ENCODE measurements around the gene C2orf80.
"Not testable (repeated sequence)": the region's sequence is repeated elsewhere in the genome, so short reads cannot be mapped to it uniquely, and the experiment has no call there.

The C2orf80 gene

DNA sequence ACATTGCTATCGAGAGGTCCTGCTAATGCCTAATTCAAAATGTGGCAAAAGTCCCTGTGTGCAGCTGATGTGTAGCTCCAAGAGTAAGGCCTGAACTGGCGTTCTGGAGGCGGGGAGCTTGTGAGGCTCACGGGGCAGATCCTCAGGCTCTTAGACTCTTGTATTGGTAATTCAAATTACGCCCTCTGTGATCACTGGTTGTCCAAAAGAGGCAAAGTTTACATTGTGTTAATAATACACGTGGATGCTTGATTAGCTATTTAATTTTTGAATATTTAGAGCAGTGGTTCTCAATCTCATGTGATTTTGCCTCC is 14.0 kb downstream of the C2orf80 start:
- no peak for DNase-seq

DNA sequence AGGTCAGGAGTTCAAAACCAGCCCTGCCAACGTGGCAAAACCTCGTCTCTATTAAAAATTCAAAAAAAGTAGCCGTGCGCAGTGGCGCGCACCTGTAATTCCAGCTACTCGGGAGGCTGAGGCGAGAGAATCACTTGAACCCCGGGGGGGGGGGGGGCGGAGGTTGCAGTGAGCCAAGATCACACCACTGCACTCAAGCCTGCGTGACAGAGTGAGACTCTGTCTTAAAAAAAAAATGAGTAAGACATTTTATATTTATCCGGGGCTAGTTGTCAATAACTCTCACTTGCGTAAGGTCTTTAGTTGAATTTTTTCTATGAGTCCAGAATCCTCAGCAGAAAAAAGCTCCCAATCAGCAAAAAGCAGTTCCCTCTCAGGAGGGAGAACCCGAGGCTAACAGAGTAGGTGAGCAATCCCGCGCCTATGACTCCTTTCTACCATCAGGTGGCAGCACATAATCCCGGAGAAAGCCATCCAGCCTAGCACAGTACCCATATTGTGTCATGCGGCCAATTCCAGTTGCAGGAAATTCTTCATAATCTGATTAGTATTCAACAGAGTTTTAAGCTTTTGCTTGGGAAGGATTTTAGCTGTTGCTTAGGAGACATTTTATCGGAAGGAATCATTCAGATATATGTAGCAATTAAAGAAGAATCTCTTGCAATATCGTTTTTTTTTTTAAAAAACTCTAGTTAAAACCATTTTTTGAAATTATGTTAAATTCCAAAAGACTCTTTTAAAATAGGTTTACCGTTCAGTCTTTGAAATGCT is 14.6 kb downstream of the C2orf80 start:
- peak; percentile 61 for DNase-seq

DNA sequence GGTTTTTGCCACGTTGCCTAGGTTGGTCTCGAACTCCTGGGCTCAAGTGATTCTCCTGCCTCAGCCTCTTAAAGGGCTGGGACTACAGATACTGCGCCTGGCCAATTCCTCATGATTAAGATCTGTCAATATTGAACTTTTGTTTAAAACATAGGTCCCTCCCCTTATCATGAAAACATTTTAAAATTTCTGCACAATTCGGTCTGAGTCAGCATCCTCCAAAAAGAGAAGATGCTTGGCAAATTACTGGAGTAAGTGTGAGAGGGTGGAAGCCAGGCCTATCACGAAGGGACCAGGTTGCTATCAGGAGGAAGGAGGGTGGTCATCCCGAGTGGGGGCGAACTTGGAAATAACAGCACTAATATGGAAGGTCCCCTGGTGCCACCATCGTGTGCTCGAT is 15.7 kb downstream of the C2orf80 start:
- DNase-seq: no peak

DNA sequence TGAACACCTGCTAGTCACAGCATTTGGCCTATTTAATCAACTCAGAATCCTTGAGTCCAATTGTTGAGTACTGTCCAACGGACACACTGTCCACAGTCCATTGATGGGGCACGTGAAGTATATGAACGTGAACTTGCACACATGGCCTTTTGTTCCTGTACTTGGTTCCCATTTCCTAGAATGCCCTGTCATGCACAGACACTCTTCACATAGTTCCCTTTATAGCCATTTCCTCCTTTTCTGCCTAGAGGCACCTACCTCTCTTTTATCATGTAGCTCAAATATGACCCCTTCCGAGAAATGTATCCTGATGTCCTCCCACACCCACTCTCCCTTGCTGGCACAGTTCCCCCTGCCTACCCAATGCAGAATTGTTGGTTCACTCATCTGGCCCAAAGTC is 17.7 kb downstream of the C2orf80 start:
- no peak for DNase-seq

DNA sequence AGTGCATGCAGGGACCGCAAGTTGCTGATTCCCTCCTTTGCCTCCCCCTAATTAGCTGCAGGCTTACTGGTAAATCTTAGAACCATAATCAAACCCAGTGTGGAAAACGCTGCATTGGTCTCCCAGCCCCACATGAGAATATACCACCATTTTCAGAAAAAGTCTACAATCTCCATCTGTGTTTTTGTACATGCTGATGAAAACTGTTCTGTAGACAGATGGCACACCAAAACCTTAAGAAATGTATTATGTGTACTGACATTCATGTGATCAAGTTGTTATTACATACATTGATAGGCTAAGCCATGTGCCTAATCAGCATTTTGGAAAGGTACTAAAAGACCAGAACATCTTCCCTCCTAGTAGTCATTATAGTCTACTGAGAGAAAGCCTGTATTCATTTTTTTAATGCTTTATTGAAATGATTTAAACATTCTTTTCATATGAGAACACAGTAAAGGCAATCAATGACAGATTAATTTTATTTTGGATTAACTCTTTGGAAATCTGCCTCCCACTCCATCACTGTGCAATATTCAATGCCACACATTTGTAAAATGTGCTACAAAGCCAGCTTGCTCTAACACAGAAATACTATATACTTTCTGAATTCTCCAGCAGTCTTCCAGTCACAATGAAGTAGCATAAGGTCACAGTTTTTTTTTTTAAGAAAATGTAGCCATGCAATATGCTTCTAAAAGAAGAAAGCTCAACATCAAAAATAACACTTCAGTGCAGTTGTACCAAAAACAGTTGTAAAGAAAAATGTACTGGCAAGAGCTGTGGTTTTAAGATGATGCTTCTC is 24.7 kb downstream of the C2orf80 start:
- DNase-seq: no peak

DNA sequence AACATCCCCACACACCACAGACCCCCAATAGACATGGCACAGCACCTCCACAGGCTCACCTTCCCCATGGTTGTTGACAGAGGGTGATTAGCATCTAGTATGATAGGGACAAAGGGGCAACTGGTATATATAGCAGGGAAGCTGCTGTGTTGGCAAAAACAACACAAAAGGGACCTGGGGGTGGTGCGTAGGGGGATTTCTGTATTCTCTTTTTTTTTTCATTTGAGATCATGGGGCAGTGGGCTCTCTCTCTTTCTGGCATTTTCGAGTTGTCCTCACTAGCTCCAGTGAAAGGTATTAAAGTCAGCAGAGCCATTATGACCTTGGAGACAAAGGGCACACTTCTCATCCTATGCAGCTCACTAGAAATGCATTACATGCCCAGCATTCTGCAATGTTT is 26.3 kb downstream of the C2orf80 start, which contains the start of gene CRYGA:
Gene CRYGA (minus strand): TSS at position 101 of the 400 bp plus-strand sequence. CDS start 33 bp downstream, at position 68.
- no peak for DNase-seq

DNA sequence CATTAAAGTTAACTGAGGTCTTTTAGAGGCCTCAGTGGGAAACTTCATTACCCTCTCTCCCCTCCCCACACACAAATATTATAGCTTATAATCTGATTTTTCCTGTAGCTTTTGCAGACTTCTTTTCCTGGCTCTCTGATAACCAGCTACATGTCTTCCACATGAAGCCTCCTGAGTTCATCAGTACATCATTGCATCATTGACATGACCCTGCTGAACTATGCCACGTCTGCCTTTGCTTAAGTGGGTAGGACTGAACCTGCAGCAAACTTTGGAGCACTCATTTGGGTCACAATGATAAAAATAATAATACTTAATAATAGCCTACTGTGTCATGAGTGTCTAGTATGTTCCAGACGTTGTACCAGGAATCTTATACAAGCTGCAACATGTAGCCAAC is 33.4 kb downstream of the C2orf80 start:
- DNase-seq: no peak

DNA sequence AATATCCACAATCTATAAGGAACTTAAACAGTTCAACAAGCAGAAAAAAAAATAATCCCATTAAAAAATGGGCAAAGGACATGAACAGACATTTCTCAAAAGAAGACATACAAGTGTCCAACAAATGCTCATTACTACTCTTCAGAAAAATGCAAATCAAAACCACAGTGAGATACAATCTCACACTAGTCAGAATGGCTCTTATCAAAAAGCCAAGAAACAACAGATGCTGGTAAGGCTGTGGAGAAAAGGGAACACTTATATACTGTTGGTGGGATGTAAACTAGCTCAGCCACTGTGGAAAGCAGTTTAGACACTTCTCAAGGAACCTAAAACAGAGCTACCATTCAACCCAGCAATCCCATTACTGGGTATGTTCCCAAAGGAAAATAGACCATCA is 36.7 kb downstream of the C2orf80 start:
- no peak for DNase-seq

- DNase-seq: no peak
These were observed 38.9 kb downstream of the C2orf80 start for GRCh38 chr2:208150956-208151355.

DNA sequence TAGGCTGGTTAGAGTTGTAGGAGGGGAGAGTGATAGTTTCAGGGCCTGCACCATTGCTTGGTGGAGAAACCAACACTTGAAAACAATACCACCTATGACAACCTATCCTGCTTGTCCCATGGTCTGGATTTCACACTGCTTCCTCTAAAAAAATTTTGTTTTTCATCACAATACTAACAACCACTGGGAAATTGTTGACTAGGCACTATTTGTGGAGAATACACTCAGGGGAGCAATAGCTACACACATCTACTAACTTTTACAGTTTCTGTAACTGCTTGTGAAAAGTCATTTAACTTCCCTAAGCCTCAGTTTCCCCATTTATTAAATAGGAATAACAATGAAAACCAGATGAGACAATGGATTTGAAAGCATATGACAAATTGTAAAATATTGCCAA is 39.7 kb downstream of the C2orf80 start:
- no peak for DNase-seq

DNA sequence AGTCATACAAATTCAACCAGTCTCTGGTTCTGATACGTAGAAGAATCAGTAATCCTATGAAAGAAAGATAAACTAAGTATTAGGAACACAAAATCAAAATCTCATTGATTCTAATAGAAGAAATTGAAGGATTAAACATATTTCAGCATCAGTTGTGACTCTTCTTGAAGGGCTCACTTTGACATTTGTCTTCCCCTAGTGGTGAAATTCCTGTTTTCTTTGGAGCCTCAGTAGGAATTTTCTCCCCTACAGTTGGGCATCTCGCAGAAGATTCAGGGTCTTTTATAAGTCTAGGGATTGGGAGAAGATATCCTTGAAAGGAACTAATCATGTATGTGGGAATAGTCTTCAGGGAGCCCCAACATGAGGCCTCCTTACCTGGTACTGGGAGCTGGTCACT is 41.0 kb downstream of the C2orf80 start:
- no peak for DNase-seq

DNA sequence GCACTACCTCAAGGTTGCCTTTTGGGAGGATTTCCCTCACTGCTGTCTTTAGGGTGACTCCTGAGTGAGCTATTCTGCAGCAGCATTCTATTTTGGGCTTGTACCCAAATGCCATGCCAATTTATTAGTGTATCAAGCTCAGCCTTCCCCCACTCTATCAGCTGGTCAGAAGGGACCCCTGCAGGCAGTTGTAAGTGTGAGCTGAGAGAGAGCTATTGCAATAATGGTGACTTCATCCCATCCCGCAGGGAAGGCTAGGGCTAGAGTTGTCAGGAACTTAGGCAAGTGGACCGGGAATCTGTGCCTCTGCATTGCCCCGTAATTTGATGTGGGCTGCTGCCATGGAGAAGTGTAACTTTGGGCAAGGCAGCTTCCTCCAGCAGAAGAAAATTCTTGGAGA is 42.1 kb downstream of the C2orf80 start:
- DNase-seq: no peak

- DNase-seq: no peak
These were observed 42.8 kb downstream of the C2orf80 start for GRCh38 chr2:208147008-208147407.

- DNase-seq: no peak
These were observed 43.8 kb downstream of the C2orf80 start, which contains the start of gene CRYGB for GRCh38 chr2:208146006-208146405. CRYGB (minus strand) TSS chr2:208146158; CDS start chr2:208146120, 38 bp downstream.

GRCh38 chr2:208142925-208143799 is 46.7 kb downstream of the C2orf80 start:
- no peak for DNase-seq

GRCh38 chr2:208142240-208142924 is 47.4 kb downstream of the C2orf80 start:
- DNase-seq: no peak

DNA sequence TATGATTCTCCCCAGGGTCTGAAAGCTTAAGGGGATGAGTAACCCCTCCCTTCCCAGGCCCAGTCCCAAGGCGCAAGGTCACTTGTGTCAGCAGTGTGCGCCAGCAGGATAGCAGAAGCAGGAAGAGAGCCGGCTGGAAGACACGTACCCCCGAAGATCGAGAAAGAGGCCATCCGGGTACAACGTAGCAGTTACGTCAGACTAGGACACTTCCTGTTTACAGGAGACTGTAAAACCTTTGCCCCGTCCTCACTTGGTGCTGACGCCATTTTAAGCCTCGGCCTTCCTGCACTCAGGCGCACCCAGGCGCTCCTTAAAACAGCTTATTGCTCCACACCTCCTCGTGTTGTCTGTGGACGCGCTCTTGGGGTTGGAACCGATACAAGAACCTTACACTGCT is 50.4 kb downstream of the C2orf80 start:
- DNase-seq: no peak

- DNase-seq: not testable (repeated sequence)
These were observed 51.5 kb downstream of the C2orf80 start for GRCh38 chr2:208138334-208138733.

DNA sequence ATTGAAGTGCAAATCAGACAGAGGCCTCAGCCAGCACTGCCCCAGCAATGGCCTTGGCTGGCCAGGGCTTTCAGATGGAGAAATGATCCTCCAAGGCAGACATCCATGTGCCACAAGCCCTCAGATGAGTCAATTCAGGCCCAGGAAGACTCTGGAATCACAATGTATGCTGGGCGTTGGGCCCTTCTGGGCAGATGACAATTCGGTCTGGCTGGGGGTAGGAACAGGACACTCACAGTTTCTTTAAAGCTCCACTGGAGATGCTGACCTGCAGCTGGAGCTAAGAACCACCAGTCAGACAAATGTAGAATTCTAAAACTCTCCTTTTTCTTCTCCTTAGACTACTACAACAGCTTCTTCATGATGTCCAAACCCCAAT is 53.1 kb downstream of the C2orf80 start:
- DNase-seq: no peak

DNA sequence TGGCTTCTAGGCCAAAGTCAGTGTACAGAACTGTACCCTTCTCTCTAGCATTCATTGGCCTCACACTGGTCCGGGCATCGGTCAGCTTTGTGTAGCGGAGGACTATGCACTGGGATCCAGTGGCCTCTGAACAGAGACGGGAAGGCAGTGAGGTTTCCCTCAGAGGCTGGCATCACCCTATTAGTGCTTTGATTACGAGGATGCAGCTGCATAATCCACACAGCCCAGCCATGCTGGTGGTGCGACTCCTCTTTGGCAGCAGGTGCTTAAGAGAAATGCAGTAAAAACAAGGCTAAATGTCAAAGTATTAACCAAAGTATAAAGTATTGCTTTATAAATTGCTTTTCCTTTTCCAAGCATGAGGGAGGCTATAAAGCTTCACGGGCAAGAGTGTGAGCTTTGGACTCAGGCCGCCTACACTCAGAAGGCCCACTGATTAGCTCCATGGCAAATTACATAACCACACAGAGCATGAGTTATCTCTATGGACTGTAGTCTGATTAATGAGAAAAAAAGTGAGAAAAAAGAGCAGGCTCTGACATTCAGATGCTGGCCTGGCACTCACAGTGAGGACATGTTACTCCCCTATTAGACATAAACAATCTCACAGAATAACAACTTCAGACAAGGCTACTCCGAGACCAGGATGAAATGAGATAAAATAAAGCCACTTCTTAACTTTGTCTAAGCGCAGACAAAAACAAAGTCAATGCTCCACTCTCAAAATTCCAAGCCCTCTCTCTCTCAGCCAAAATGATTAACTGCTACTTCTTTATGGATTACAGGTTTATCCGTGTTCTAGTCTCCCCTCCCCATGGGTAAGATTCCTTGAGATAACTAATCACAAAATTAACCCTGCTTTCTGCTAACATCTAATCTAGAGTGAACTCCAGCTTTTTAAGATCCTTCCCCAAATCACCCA is 53.8 kb downstream of the C2orf80 start:
- DNase-seq: no peak

- no peak for DNase-seq
These were observed 54.8 kb downstream of the C2orf80 start for GRCh38 chr2:208134928-208135586.
